GM18507 (cell line): ENCODE results near the gene DAPL1.
"Not testable (repeated sequence)": the region's sequence is repeated elsewhere in the genome, so short reads cannot be mapped to it uniquely, and the experiment has no call there.

Source experiments
- DNase-seq: peaks from one replicate; pipeline ENCODE4 v3.0.0; 2011; ENCODE audit warnings: low read depth; ENCODE audit not compliant: insufficient read length; ENCODE audit errors: extremely low spot score
- FAIRE-seq: peaks from 2 replicates; lab custom pipeline; 2011; peaks lifted over from hg19 to GRCh38; lab: Jason Lieb, UNC

DAPL1 gene

DNA sequence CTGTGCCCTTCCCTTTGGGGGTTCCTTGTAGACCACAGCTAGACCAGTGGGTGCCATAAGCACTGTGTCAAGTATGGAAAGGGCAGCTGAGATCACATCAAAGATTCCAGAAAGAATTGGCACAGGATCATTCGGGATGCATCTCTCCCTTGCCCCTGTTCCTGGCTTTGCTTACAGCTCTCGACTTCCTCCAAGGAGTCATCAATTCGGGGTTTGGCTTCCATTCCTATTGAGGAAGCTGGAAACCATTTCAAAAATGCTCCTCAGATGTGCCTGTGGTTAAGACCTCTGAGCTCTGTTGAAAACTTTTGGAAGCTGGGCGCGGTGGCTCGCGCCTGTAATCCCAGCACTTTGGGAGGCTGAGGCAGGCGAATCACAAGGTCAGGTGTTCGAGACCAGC lies 65.1 kb downstream of the DAPL1 start:
- not testable (repeated sequence) for DNase-seq, FAIRE-seq

DNA sequence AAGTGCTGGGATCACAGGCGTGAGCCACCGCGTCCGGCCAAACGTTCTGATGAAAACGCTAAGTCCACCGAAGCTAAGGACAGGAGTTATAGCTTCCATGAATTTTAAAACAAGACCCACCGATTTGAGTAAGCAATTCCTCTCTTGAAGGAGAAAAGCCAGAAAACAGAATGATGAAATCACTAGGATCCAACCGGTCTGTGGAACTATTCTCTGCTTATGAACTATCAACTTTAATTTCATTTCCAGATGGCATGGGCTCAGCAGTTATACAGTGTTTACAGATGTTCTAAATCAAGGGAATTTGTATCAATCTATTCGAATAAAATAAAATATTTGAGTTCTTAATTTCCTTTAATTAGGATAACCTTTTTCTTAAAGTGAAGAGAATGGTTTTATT lies 66.5 kb downstream of the DAPL1 start:
- not testable (repeated sequence) for FAIRE-seq, DNase-seq

DNA sequence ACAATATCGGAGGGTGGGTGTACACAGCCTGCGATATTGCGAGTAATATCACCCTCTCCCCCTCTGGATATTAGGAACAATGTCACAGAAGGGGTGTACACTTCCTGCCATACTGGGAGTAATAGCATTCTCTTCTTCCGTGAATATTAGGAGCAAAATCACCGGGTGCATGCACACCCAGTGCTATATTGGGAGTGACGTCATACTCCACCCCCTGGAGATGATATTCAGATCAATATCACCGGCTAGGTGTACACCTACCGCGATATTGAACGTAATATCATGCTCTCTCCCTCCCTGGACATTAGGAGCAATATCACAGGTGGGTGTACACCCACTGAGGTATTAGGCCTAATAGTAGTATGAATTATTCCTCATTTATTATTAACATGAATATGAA lies 70.4 kb downstream of the DAPL1 start:
- DNase-seq, FAIRE-seq: not testable (repeated sequence)
